GF-D8 (cell line): ENCODE results near the gene PSMB10.

Experiments
- DNase-seq: peaks from one replicate; lab custom pipeline; 2025; lab: John Stamatoyannopoulos, UW

PSMB10 gene

GRCh38 chr16:67892375-67892774 is 44.3 kb downstream of the PSMB10 start:
- no peak for DNase-seq

GRCh38 chr16:67888331-67888730 is 48.3 kb downstream of the PSMB10 start:
- no peak for DNase-seq

GRCh38 chr16:67886387-67886786 is 50.3 kb downstream of the PSMB10 start:
- no peak for DNase-seq

GRCh38 chr16:67885976-67886375 is 50.7 kb downstream of the PSMB10 start:
- DNase-seq = no peak

- no peak for DNase-seq
These were observed 51.1 kb downstream of the PSMB10 start for GRCh38 chr16:67885545-67885944.

- DNase-seq = no peak
These were observed 52.0 kb downstream of the PSMB10 start, which contains the start of gene NRN1L for GRCh38 chr16:67884684-67885083. Gene NRN1L (plus strand): TSS chr16:67884885. CDS start chr16:67884904, 19 bp downstream.
